LNCAP (cell line): ENCODE measurements around the gene PRDM15.

ENCODE experiments used
- CTCF ChIP-seq: fragments of 450-650 bp; IDR thresholded peaks from 2 replicates; pipeline ENCODE4 v1.5.1; 2017; ENCODE audit warnings: mild to moderate bottlenecking

The PRDM15 gene

GRCh38 chr21:41881051-41881450, 1.9 kb upstream of the PRDM15 start:
- no peak for TF ChIP-seq CTCF

GRCh38 chr21:41880153-41880552, 1.0 kb upstream of the PRDM15 start:
- TF ChIP-seq CTCF = no peak

- TF ChIP-seq CTCF = no peak
Observed at GRCh38 chr21:41878831-41879189, 334 bp downstream of the PRDM15 start.

- no peak for TF ChIP-seq CTCF
Observed at GRCh38 chr21:41877901-41878830, 978 bp downstream of the PRDM15 start.

- no peak for TF ChIP-seq CTCF
Observed at GRCh38 chr21:41876928-41877652, 2.1 kb downstream of the PRDM15 start.

- no peak for TF ChIP-seq CTCF
Observed at GRCh38 chr21:41876396-41876795, 2.7 kb downstream of the PRDM15 start.

- TF ChIP-seq CTCF = no peak
Observed at GRCh38 chr21:41875086-41875485, 4.1 kb downstream of the PRDM15 start.
